H9 (cell line): ENCODE results near the gene ZNF700. TPM values are rescaled to one million over a fixed set of nuclear protein-coding genes. Genes with fewer than 3 reads are reported as not detected.

ENCODE experiments used
- DNase-seq: peaks from one replicate; pipeline ENCODE4 v3.0.0-alpha.2; 2017
- H2AFZ ChIP-seq: one replicate; pipeline ENCODE4 v1.6.1; 2013; ENCODE audit warnings: mild to moderate bottlenecking, low read length, control low read depth, moderate library complexity
- H2AK5ac ChIP-seq: 2 replicates; pipeline ENCODE4 v1.6.1; 2013; ENCODE audit warnings: low read length, control low read depth, mixed read lengths; ENCODE audit not compliant: insufficient read length
- H2BK120ac ChIP-seq: one replicate; pipeline ENCODE4 v1.6.1; 2013; ENCODE audit warnings: low read depth, mild to moderate bottlenecking, low read length, control low read depth, inconsistent platforms; ENCODE audit not compliant: poor library complexity, severe bottlenecking
- H2BK12ac ChIP-seq: 2 replicates; pipeline ENCODE4 v1.6.1; 2013; ENCODE audit warnings: low read length, control low read depth, mixed read lengths, low read depth; ENCODE audit not compliant: insufficient read length
- H2BK15ac ChIP-seq: 2 replicates; pipeline ENCODE4 v1.6.1; 2013; ENCODE audit warnings: low read depth, low read length, control low read depth
- H2BK20ac ChIP-seq: one replicate; pipeline ENCODE4 v1.6.1; 2013; ENCODE audit warnings: low read depth, mild to moderate bottlenecking, low read length, control low read depth, inconsistent platforms; ENCODE audit not compliant: poor library complexity, severe bottlenecking
- H2BK5ac ChIP-seq: 2 replicates; pipeline ENCODE4 v1.6.1; 2013; ENCODE audit warnings: low read length, control low read depth, mixed read lengths; ENCODE audit not compliant: insufficient read length
- H3K14ac ChIP-seq: 2 replicates; pipeline ENCODE4 v1.6.1; 2013; ENCODE audit warnings: low read length, control low read depth; ENCODE audit not compliant: insufficient read depth
- H3K18ac ChIP-seq: 2 replicates; pipeline ENCODE4 v1.6.1; 2013; ENCODE audit warnings: low read depth, mild to moderate bottlenecking, mixed read lengths, low read length, control low read depth; ENCODE audit not compliant: insufficient read length
- H3K23ac ChIP-seq: 2 replicates; pipeline ENCODE4 v1.6.1; 2013; ENCODE audit warnings: low read length, control low read depth, mixed read lengths, low read depth; ENCODE audit not compliant: insufficient read length
- H3K23me2 ChIP-seq: 2 replicates; pipeline ENCODE4 v1.6.1; 2013; ENCODE audit warnings: low read depth, mild to moderate bottlenecking, mixed read lengths, low read length, control low read depth; ENCODE audit not compliant: insufficient read length, poor library complexity, severe bottlenecking
- H3K27ac ChIP-seq: 2 replicates; pipeline ENCODE4 v1.5.1; 2013; ENCODE audit warnings: low read length, control low read depth, mixed read lengths, low read depth; ENCODE audit not compliant: insufficient read length
- H3K27me3 ChIP-seq: 2 replicates; pipeline ENCODE4 v1.6.1; 2013; ENCODE audit warnings: low read length, control low read depth, inconsistent platforms; ENCODE audit not compliant: insufficient read depth
- H3K4ac ChIP-seq: 2 replicates; pipeline ENCODE4 v1.6.1; 2013; ENCODE audit warnings: low read depth, mild to moderate bottlenecking, control low read depth, inconsistent platforms, low read length, moderate library complexity
- H3K4me1 ChIP-seq: 2 replicates; pipeline ENCODE4 v1.6.1; 2013; ENCODE audit warnings: low read length, control low read depth, inconsistent platforms; ENCODE audit not compliant: insufficient read depth
- H3K4me2 ChIP-seq: 2 replicates; pipeline ENCODE4 v1.6.1; 2013; ENCODE audit warnings: low read length, control low read depth, mixed read lengths; ENCODE audit not compliant: insufficient read length, insufficient read depth
- H3K56ac ChIP-seq: 2 replicates; pipeline ENCODE4 v1.6.1; 2013; ENCODE audit warnings: low read depth, mild to moderate bottlenecking, mixed read lengths, low read length, control low read depth; ENCODE audit not compliant: insufficient read length
- H3K79me1 ChIP-seq: 2 replicates; pipeline ENCODE4 v1.6.1; 2013; ENCODE audit warnings: low read depth, mild to moderate bottlenecking, moderate library complexity, low read length, control low read depth, inconsistent platforms; ENCODE audit not compliant: insufficient read depth, poor library complexity, severe bottlenecking
- H3K79me2 ChIP-seq: 2 replicates; pipeline ENCODE4 v1.6.1; 2013; ENCODE audit warnings: low read length, control low read depth, inconsistent platforms; ENCODE audit not compliant: insufficient read depth
- H3K9ac ChIP-seq: 2 replicates; pipeline ENCODE4 v1.6.1; 2013; ENCODE audit warnings: low read length, control low read depth, mixed read lengths; ENCODE audit not compliant: insufficient read length; ENCODE audit errors: extremely low read depth
- H3K9me3 ChIP-seq: one replicate; pipeline ENCODE4 v1.6.1; 2013; ENCODE audit warnings: low read depth, low read length, inconsistent platforms; ENCODE audit not compliant: control insufficient read depth
- H3T11ph ChIP-seq: one replicate; pipeline ENCODE4 v1.6.1; 2013; ENCODE audit warnings: mild to moderate bottlenecking, low read length, control low read depth, inconsistent platforms
- H4K20me1 ChIP-seq: one replicate; pipeline ENCODE4 v1.6.1; 2013; ENCODE audit not compliant: control insufficient read depth, insufficient read length, insufficient read depth
- H4K5ac ChIP-seq: 2 replicates; pipeline ENCODE4 v1.6.1; 2013; ENCODE audit warnings: low read depth, mild to moderate bottlenecking, mixed read lengths, low read length, control low read depth; ENCODE audit not compliant: insufficient read length
- H4K8ac ChIP-seq: replicated peaks from 2 replicates; pipeline ENCODE4 v1.6.1; 2013; ENCODE audit warnings: low read length, control low read depth, mixed read lengths, low read depth; ENCODE audit not compliant: insufficient read length
- H4K91ac ChIP-seq: 2 replicates; pipeline ENCODE4 v1.6.1; 2013; ENCODE audit warnings: low read depth, mild to moderate bottlenecking, moderate library complexity, mixed read lengths, low read length, control low read depth; ENCODE audit not compliant: insufficient read length
- H3K27ac Mint-ChIP-seq, 3 experiments: 2 replicates in 2 of 3; 3 replicates in 1 of 3; pipeline ENCODE4 v1.8.0; 2020 to 2021; ENCODE audit warnings: mixed read lengths in 3 of 3, mild to moderate bottlenecking in 1 of 3, moderate library complexity in 1 of 3
- H3K27me3 Mint-ChIP-seq: 2 replicates; pipeline ENCODE4 v1.8.0; 2021; ENCODE audit warnings: low read depth, mild to moderate bottlenecking, moderate library complexity, mixed read lengths
- H3K36me3 Mint-ChIP-seq, 3 experiments: 2 replicates in 2 of 3; 3 replicates in 1 of 3; pipeline ENCODE4 v1.8.0; 2020 to 2021; ENCODE audit warnings: low read depth in 3 of 3, mixed read lengths in 3 of 3; ENCODE audit not compliant: insufficient read depth in 1 of 3
- H3K4me1 Mint-ChIP-seq, 2 experiments: 2 replicates each; pipeline ENCODE4 v1.8.0; 2020; ENCODE audit warnings: mixed read lengths in 2 of 2
- H3K4me3 Mint-ChIP-seq, 2 experiments: 2 replicates in 1 of 2; 3 replicates in 1 of 2; pipeline ENCODE4 v1.8.0; 2020 to 2021; ENCODE audit warnings: mild to moderate bottlenecking in 2 of 2, mixed read lengths in 2 of 2, moderate library complexity in 1 of 2
- H3K9me3 Mint-ChIP-seq, 2 experiments: 2 replicates in 1 of 2; 3 replicates in 1 of 2; pipeline ENCODE4 v1.8.0; 2020; ENCODE audit warnings: mild to moderate bottlenecking in 2 of 2, mixed read lengths in 2 of 2, moderate library complexity in 1 of 2
- WGBS: extraction: QIAGEN DNeasy Blood & Tissue Kit; methylation state at CpG from one replicate; pipeline ENCODE4 v1.1.7; 2013; ENCODE audit warnings: missing lambda C conversion rate, low lambda C conversion rate, mixed read lengths; ENCODE audit not compliant: insufficient read length; ENCODE audit errors: extremely low coverage; 5-methylcytosine and 5-hydroxymethylcytosine counted together
- total RNA-seq: library from RNA; stranded (reverse); gene quantifications from 2 replicates; pipeline ENCODE4 v1.2.1, GENCODE V29; 2021
- TF ChIP-seq, protein P1 (sequence below): fragments of 200-600 bp; sonication (generic); conservative IDR thresholded peaks from 3 replicates; pipeline ENCODE4 v1.8.0; 2021; ENCODE audit warnings: antibody characterized with exemption, mild to moderate bottlenecking

Gene ZNF700
- total RNA-seq, 1 experiment from 2014 or later, result 9.9 TPM

DNA sequence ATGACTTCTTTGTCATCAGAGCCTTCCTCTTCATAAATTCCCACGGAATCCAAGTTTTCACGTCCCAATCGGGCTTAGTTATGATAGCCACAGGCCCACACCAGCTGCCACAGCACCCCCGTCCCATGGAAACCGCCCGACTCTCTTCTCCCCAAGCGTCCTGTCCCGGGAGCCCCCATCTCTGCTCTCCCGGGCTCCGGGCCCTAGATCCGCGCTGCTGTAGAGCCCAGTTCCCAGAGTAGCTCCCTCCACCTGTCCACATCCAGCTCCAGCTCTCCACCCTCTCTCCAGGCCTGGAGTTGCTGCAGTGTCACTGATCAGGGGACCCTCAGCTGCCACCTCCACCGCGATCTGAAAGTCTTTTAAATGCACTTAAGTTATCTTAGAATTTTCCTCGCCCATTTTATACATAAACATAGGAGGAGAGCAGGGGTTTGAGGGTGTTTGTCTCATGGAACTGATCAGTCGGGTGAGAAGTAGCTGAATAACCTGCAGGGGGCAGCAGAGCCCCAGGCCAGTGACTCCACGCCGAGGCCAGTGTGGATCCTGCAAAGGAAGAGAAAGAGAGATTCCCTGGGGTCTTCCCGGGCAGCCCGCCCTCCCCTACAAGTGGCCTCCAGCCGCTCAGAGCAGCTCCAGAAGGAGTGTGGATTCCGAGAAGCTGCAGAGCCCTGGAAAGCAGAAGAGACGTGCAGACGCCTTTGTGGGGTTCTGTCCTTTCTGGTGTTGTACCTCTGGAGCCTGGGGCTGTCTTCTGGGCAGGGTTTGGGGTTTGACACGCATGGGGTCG, 38.9 kb downstream of the ZNF700 start:
- no peak overlapping the region for H2BK12ac ChIP-seq
- no peaks in the 10 kb centered on the region for H3K79me2 ChIP-seq
- H3K79me1 ChIP-seq, result no peaks in the 10 kb centered on the region
- no peak overlapping the region for H2AFZ ChIP-seq
- H3K23ac ChIP-seq, result no peak overlapping the region
- Mint-ChIP-seq H3K36me3 (peaks cover 0 to 9% (median 6%) of the 10 kb centered on the region in 3 experiments; a peak in 4 of 7 replicates), H3K9me3 (peaks cover 11 to 31% of the 10 kb centered on the region in 2 experiments), H3K4me3 (peak overlapping the region; percentile 75 to 86), H3K27me3 (peaks cover 27% of the 10 kb centered on the region), H3K4me1 (peaks cover 17 to 20% of the 10 kb centered on the region in 2 experiments), H3K27ac (peak overlapping the region in 1 of 3 experiments; percentile 34; a peak in 2 of 7 replicates)
- H2BK20ac ChIP-seq, result no peak overlapping the region
- no peak overlapping the region for H3K27ac ChIP-seq
- H3T11ph ChIP-seq, result no peak overlapping the region
- H4K91ac ChIP-seq, result no peak overlapping the region
- no peak overlapping the region for H2BK120ac ChIP-seq
- H4K20me1 ChIP-seq, result no peaks in the 10 kb centered on the region
- no peak overlapping the region for H2AK5ac ChIP-seq
- no peak overlapping the region for H4K5ac ChIP-seq
- no peaks in the 10 kb centered on the region for H3K9me3 ChIP-seq
- no peak overlapping the region for H2BK15ac ChIP-seq
- TF ChIP-seq, protein P1, sequence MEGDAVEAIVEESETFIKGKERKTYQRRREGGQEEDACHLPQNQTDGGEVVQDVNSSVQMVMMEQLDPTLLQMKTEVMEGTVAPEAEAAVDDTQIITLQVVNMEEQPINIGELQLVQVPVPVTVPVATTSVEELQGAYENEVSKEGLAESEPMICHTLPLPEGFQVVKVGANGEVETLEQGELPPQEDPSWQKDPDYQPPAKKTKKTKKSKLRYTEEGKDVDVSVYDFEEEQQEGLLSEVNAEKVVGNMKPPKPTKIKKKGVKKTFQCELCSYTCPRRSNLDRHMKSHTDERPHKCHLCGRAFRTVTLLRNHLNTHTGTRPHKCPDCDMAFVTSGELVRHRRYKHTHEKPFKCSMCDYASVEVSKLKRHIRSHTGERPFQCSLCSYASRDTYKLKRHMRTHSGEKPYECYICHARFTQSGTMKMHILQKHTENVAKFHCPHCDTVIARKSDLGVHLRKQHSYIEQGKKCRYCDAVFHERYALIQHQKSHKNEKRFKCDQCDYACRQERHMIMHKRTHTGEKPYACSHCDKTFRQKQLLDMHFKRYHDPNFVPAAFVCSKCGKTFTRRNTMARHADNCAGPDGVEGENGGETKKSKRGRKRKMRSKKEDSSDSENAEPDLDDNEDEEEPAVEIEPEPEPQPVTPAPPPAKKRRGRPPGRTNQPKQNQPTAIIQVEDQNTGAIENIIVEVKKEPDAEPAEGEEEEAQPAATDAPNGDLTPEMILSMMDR, result peak; percentile 93
- H3K56ac ChIP-seq, result no peak overlapping the region
- H3K4me1 ChIP-seq, result no peaks in the 10 kb centered on the region
- H3K4ac ChIP-seq, result no peak overlapping the region
- WGBS, result no CpG with 5 or more reads among the region's 26 CpGs
- no peak overlapping the region for H3K9ac ChIP-seq
- no peaks in the 10 kb centered on the region; the same call in 1 of the 2 replicates for H3K27me3 ChIP-seq
- peak; percentile 82 for DNase-seq
- peaks cover 5% of the 10 kb centered on the region for H3K23me2 ChIP-seq
- no peak overlapping the region for H3K14ac ChIP-seq
- H3K18ac ChIP-seq, result no peak overlapping the region
- no peak overlapping the region for H2BK5ac ChIP-seq
- no peak overlapping the region for H3K4me2 ChIP-seq
- no peak overlapping the region for H4K8ac ChIP-seq
